HepG2 (cell line): Measurements from ENCODE around the gene TNS1. TPM values are rescaled to one million over a fixed set of nuclear protein-coding genes. Genes with fewer than 3 reads are reported as not detected.
A peak's percentile ranks its signal among the peaks of the same experiment; 100 is the strongest.

Experiments used
- CEBPZ ChIP-seq: IDR thresholded peaks from 2 replicates; pipeline ENCODE4 v1.6.1; 2012; ENCODE audit warnings: low read length, improper control_type of control experiment
- E2F5 ChIP-seq: sonication (generic); formaldehyde crosslinking; conservative IDR thresholded peaks from 2 replicates; pipeline ENCODE4 v1.4.0; 2020; ENCODE audit warnings: missing genetic modification reagents
- EHMT2 ChIP-seq: fragments of 200-600 bp; sonication (generic); IDR thresholded peaks from 2 replicates; pipeline ENCODE4 v1.7.0; 2017; ENCODE audit warnings: antibody characterized with exemption, low read depth, low read length, borderline replicate concordance
- ISL2 ChIP-seq: sonication (generic); formaldehyde crosslinking; IDR thresholded peaks from 2 replicates; pipeline ENCODE4 v1.5.0; 2020; ENCODE audit warnings: missing genetic modification reagents
- KDM1A ChIP-seq: IDR thresholded peaks from 2 replicates; pipeline ENCODE4 v1.6.1; 2016; ENCODE audit warnings: missing compliant biosample characterization
- MED8 ChIP-seq: sonication (generic); formaldehyde crosslinking; IDR thresholded peaks from 2 replicates; pipeline ENCODE4 v1.8.1; 2023; ENCODE audit warnings: mild to moderate bottlenecking, missing genetic modification reagents; ENCODE audit not compliant: insufficient replicate concordance
- PAWR ChIP-seq: sonication (generic); formaldehyde crosslinking; IDR thresholded peaks from 2 replicates; pipeline ENCODE4 v1.4.0; 2020; ENCODE audit warnings: missing genetic modification reagents, mild to moderate bottlenecking, borderline replicate concordance
- REL ChIP-seq: sonication (generic); formaldehyde crosslinking; conservative IDR thresholded peaks from 2 replicates; pipeline ENCODE4 v1.8.0; 2022; ENCODE audit warnings: mild to moderate bottlenecking, missing genetic modification reagents, moderate library complexity
- SIX1 ChIP-seq: sonication (generic); formaldehyde crosslinking; IDR thresholded peaks from 2 replicates; pipeline ENCODE4 v1.4.0; 2020; ENCODE audit warnings: missing genetic modification reagents, borderline replicate concordance
- THAP11 ChIP-seq: IDR thresholded peaks from 2 replicates; pipeline ENCODE4 v1.6.1; 2016; ENCODE audit warnings: missing biosample characterization, missing genetic modification reagents
- ZNF264 ChIP-seq: sonication (generic); formaldehyde crosslinking; IDR thresholded peaks from 2 replicates; pipeline ENCODE4 v1.4.0; 2020; ENCODE audit warnings: missing genetic modification reagents
- ZNF3 ChIP-seq: IDR thresholded peaks from 2 replicates; pipeline ENCODE4 v1.7.0; 2017; ENCODE audit warnings: inconsistent platforms
- ZNF816 ChIP-seq: sonication (generic); formaldehyde crosslinking; IDR thresholded peaks from 2 replicates; pipeline ENCODE4 v1.8.0; 2022; ENCODE audit warnings: missing genetic modification reagents, mild to moderate bottlenecking, borderline replicate concordance
- polyA plus RNA-seq, 8 experiments: library from polyadenylated mRNA; depleted of rRNA in 3 of 8; stranded (reverse) in 7 of 8; unstranded in 1 of 8; fragments of >200 nt; fragmentation: Illumina TruSeq in 4 of 8; extraction: Trizol in 4 of 8; gene quantifications; 2 replicates each; pipeline versions ENCODE4 v1.2.1 to v1.2.3, GENCODE V29; 2011 to 2016; ENCODE audit warnings: low read depth in 4 of 8, missing spikeins in 1 of 8, mixed read lengths in 1 of 8; ENCODE audit not compliant: insufficient read depth in 1 of 8
- total RNA-seq, 5 experiments: library from RNA; depleted of rRNA; stranded (reverse); fragments of >200 nt; fragmentation: Illumina TruSeq; extraction: Trizol; gene quantifications; 2 replicates each; pipeline ENCODE4 v1.2.3, GENCODE V29; 2016; ENCODE audit warnings: low read depth in 1 of 5
- TF ChIP-seq, protein P1 (sequence below): sonication (generic); formaldehyde crosslinking; IDR thresholded peaks from 2 replicates; pipeline ENCODE4 v1.5.0; 2020; ENCODE audit warnings: mild to moderate bottlenecking, missing genetic modification reagents, borderline replicate concordance
- TF ChIP-seq, protein P2 (sequence below): sonication (generic); formaldehyde crosslinking; IDR thresholded peaks from 2 replicates; pipeline ENCODE4 v1.9.0; 2021; ENCODE audit warnings: missing genetic modification reagents, borderline replicate concordance

The TNS1 gene
- total and polyA plus RNA-seq, 2 of the 13 experiments (the other 11 are each of a cell fraction or from before 2014, with no cell fraction given): 1.9 to 118 TPM

DNA sequence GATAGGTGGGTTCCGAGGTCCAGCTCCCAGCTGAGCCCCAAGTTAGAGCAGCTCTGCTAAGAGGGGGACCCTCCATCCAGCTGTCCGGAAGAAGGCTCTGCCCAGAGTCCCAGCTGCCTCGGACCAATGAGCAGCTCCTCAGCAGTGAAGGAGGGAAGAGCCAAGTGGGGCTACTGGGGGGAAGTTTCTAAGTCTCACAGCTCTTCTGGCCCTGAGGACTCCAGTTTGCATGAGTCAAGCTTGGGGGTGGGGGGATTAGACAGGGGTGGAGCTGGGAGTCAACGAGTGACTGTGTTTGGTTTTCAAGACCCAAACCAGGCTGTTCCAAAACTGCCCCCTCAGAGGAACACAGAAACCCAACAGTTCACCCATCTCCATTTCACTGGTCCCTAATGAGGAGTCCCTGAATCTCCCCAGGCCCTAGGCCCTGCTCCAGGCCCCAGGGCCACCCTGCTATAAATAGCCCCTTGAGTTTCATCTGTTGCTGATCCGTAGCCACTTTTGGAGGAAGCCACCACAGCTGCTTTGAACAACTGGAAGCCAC lies 100.9 kb downstream of the TNS1 start (continued):
- no peak for TF ChIP-seq MED8 (CRISPR knock-in tag)
- TF ChIP-seq SIX1 (CRISPR knock-in tag): 0 out of 2 replicates have a peak, but pooled peaks have one; percentile 4
- TF ChIP-seq ZNF3 (CRISPR knock-in tag): no peak
- TF ChIP-seq EHMT2: no peak
- TF ChIP-seq, protein P1, sequence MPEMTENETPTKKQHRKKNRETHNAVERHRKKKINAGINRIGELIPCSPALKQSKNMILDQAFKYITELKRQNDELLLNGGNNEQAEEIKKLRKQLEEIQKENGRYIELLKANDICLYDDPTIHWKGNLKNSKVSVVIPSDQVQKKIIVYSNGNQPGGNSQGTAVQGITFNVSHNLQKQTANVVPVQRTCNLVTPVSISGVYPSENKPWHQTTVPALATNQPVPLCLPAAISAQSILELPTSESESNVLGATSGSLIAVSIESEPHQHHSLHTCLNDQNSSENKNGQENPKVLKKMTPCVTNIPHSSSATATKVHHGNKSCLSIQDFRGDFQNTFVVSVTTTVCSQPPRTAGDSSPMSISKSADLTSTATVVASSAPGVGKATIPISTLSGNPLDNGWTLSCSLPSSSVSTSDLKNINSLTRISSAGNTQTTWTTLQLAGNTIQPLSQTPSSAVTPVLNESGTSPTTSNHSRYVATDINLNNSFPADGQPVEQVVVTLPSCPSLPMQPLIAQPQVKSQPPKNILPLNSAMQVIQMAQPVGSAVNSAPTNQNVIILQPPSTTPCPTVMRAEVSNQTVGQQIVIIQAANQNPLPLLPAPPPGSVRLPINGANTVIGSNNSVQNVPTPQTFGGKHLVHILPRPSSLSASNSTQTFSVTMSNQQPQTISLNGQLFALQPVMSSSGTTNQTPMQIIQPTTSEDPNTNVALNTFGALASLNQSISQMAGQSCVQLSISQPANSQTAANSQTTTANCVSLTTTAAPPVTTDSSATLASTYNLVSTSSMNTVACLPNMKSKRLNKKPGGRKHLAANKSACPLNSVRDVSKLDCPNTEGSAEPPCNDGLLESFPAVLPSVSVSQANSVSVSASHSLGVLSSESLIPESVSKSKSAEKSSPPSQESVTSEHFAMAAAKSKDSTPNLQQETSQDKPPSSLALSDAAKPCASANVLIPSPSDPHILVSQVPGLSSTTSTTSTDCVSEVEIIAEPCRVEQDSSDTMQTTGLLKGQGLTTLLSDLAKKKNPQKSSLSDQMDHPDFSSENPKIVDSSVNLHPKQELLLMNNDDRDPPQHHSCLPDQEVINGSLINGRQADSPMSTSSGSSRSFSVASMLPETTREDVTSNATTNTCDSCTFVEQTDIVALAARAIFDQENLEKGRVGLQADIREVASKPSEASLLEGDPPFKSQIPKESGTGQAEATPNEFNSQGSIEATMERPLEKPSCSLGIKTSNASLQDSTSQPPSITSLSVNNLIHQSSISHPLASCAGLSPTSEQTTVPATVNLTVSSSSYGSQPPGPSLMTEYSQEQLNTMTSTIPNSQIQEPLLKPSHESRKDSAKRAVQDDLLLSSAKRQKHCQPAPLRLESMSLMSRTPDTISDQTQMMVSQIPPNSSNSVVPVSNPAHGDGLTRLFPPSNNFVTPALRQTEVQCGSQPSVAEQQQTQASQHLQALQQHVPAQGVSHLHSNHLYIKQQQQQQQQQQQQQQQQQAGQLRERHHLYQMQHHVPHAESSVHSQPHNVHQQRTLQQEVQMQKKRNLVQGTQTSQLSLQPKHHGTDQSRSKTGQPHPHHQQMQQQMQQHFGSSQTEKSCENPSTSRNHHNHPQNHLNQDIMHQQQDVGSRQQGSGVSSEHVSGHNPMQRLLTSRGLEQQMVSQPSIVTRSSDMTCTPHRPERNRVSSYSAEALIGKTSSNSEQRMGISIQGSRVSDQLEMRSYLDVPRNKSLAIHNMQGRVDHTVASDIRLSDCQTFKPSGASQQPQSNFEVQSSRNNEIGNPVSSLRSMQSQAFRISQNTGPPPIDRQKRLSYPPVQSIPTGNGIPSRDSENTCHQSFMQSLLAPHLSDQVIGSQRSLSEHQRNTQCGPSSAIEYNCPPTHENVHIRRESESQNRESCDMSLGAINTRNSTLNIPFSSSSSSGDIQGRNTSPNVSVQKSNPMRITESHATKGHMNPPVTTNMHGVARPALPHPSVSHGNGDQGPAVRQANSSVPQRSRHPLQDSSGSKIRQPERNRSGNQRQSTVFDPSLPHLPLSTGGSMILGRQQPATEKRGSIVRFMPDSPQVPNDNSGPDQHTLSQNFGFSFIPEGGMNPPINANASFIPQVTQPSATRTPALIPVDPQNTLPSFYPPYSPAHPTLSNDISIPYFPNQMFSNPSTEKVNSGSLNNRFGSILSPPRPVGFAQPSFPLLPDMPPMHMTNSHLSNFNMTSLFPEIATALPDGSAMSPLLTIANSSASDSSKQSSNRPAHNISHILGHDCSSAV (CRISPR knock-in tag): no peak
- TF ChIP-seq, protein P2, sequence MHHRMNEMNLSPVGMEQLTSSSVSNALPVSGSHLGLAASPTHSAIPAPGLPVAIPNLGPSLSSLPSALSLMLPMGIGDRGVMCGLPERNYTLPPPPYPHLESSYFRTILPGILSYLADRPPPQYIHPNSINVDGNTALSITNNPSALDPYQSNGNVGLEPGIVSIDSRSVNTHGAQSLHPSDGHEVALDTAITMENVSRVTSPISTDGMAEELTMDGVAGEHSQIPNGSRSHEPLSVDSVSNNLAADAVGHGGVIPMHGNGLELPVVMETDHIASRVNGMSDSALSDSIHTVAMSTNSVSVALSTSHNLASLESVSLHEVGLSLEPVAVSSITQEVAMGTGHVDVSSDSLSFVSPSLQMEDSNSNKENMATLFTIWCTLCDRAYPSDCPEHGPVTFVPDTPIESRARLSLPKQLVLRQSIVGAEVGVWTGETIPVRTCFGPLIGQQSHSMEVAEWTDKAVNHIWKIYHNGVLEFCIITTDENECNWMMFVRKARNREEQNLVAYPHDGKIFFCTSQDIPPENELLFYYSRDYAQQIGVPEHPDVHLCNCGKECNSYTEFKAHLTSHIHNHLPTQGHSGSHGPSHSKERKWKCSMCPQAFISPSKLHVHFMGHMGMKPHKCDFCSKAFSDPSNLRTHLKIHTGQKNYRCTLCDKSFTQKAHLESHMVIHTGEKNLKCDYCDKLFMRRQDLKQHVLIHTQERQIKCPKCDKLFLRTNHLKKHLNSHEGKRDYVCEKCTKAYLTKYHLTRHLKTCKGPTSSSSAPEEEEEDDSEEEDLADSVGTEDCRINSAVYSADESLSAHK (CRISPR knock-in tag): no peak
- no peak for TF ChIP-seq PAWR
- no peak for TF ChIP-seq REL
- TF ChIP-seq ISL2 (CRISPR knock-in tag): no peak
- TF ChIP-seq E2F5 (CRISPR knock-in tag): no peak
- no peak for TF ChIP-seq CEBPZ
- TF ChIP-seq KDM1A (CRISPR knock-in tag): no peak
- no peak for TF ChIP-seq ZNF816 (CRISPR knock-in tag)
- TF ChIP-seq ZNF264 (CRISPR knock-in tag): no peak
- no peak for TF ChIP-seq THAP11 (CRISPR knock-in tag)
